PFSK-1 (cell line): ENCODE data around the gene CEP78.

Source experiments
- POLR2AphosphoS5 ChIP-seq: IDR thresholded peaks from 2 replicates; pipeline ENCODE4 v1.6.1; 2012; ENCODE audit warnings: low read depth, mild to moderate bottlenecking, control low read depth, low read length, moderate library complexity
- TAF1 ChIP-seq: IDR thresholded peaks from 2 replicates; pipeline ENCODE4 v1.6.1; 2012; ENCODE audit warnings: low read length, control low read depth, borderline replicate concordance; ENCODE audit not compliant: insufficient read depth

GRCh38 chr9:78261403-78262001 is 25.6 kb downstream of the CEP78 start:
- TF ChIP-seq TAF1: no peak
- TF ChIP-seq POLR2AphosphoS5: no peak
